ENCODE measurements around the gene SIRT7.
A peak's percentile ranks its signal among the peaks of the same experiment; 100 is the strongest.

Gene SIRT7

GRCh38 chr17:81931557-81932332, 13.8 kb upstream of the SIRT7 start:
- FAIRE-seq: no peak

GRCh38 chr17:81931189-81931556, 13.2 kb upstream of the SIRT7 start:
- FAIRE-seq: no peak

GRCh38 chr17:81930142-81931125, 12.5 kb upstream of the SIRT7 start:
- no peak for FAIRE-seq

GRCh38 chr17:81929253-81930141, 11.5 kb upstream of the SIRT7 start:
- FAIRE-seq: no peak

GRCh38 chr17:81928544-81929252, 10.7 kb upstream of the SIRT7 start:
- FAIRE-seq: no peak

- FAIRE-seq: peak; percentile 17
Observed at GRCh38 chr17:81927653-81928543, 9.9 kb upstream of the SIRT7 start, which contains the start of gene MAFG. MAFG (minus strand) TSS chr17:81927735; CDS start chr17:81923185, 4,550 bp downstream.

- FAIRE-seq: no peak
Observed at GRCh38 chr17:81927152-81927652, 9.2 kb upstream of the SIRT7 start.

GRCh38 chr17:81926451-81927151, 8.6 kb upstream of the SIRT7 start:
- FAIRE-seq: no peak

GRCh38 chr17:81925860-81926450, 8.0 kb upstream of the SIRT7 start:
- FAIRE-seq: no peak

GRCh38 chr17:81924557-81925532, 6.9 kb upstream of the SIRT7 start:
- FAIRE-seq: no peak

GRCh38 chr17:81923302-81924260, 5.6 kb upstream of the SIRT7 start:
- no peak for FAIRE-seq

- FAIRE-seq: no peak
Observed at GRCh38 chr17:81922566-81923301, 4.8 kb upstream of the SIRT7 start.

GRCh38 chr17:81921996-81922565, 4.1 kb upstream of the SIRT7 start:
- no peak for FAIRE-seq

- FAIRE-seq: no peak
Observed at GRCh38 chr17:81921537-81921862, 3.5 kb upstream of the SIRT7 start.

- FAIRE-seq: no peak
Observed at GRCh38 chr17:81920612-81921536, 2.9 kb upstream of the SIRT7 start.
